Measurements from ENCODE around the gene FBXO44. TPM values are rescaled to one million over a fixed set of nuclear protein-coding genes. Genes with fewer than 3 reads are reported as not detected.

Gene FBXO44
- total RNA-seq, 6 experiments from 2014 or later: 15.1 to 24.1 (median 18.9) TPM

DNA sequence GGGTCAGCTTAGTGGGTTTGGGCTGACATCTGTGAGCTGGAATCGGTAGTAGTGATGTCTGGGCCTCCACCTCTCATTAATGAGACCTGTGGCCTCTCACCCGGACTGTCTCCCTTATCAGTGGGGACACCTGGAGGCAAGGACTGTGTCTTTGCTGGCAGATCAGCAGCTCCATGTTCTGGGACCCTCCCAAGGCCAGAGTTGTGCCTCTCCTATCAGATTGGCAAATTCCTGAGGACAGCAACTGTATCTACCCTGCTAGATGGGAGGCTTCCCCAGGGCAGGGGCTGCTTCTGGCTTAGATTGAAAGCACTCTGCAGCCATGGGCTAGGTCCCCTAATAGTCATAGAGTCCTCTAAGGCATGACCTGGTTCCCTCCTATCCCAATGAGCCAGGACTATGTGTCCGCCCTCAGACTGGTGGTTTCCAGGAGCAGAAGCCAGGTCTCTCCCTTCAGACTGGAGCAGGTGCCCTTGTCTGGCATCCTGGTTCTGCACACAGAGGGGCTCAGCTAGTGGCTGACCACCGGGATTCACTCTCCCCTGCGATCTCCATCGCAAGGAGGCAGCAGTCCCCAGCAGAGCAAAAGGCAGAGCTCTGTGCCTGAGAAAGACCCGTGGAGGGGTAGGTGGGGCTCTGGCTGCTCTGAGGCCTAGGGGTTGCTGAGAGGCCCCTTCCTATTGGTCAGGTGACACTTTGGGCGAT is 42.7 kb downstream of the FBXO44 start:
- peaks cover 17% of the 10 kb centered on the region for H3K4me1 Mint-ChIP-seq (ENCODE audit: low read depth)
- no peaks in the 10 kb centered on the region for H3K9me3 Mint-ChIP-seq

DNA sequence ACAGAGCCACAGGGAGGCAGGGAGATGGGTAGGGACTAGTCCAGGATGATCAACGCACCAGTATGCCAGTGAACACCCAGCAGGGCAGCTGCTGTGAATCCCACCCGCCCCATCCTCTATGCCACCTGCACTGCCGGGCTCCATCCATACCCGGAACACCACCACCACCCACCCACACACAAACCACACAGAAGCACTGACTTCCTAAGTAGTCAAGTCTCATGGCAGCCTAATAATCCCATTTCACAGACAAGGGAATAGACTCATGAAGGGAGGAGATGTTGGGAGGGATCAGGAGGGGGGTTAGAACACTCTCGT is 43.2 kb downstream of the FBXO44 start:
- H3K27ac Mint-ChIP-seq: no peak overlapping the region
- H3K36me3 Mint-ChIP-seq (ENCODE audit: low read depth): no peaks in the 10 kb centered on the region
- H3K9me3 Mint-ChIP-seq: no peaks in the 10 kb centered on the region
- H3K4me3 Mint-ChIP-seq: no peak overlapping the region
- H3K4me1 Mint-ChIP-seq (ENCODE audit: low read depth): peaks cover 12% of the 10 kb centered on the region
- TF ChIP-seq, protein P1, sequence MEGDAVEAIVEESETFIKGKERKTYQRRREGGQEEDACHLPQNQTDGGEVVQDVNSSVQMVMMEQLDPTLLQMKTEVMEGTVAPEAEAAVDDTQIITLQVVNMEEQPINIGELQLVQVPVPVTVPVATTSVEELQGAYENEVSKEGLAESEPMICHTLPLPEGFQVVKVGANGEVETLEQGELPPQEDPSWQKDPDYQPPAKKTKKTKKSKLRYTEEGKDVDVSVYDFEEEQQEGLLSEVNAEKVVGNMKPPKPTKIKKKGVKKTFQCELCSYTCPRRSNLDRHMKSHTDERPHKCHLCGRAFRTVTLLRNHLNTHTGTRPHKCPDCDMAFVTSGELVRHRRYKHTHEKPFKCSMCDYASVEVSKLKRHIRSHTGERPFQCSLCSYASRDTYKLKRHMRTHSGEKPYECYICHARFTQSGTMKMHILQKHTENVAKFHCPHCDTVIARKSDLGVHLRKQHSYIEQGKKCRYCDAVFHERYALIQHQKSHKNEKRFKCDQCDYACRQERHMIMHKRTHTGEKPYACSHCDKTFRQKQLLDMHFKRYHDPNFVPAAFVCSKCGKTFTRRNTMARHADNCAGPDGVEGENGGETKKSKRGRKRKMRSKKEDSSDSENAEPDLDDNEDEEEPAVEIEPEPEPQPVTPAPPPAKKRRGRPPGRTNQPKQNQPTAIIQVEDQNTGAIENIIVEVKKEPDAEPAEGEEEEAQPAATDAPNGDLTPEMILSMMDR (IDR thresholded peaks at IDR 0.05): no peak
- no peak for DNase-seq
- H3K27me3 Mint-ChIP-seq (ENCODE audit: insufficient read depth): peaks cover 20% of the 10 kb centered on the region

More for the DNA sequence above, 42.7 kb downstream of the FBXO44 start:
- H3K36me3 Mint-ChIP-seq (ENCODE audit: low read depth): no peaks in the 10 kb centered on the region
- DNase-seq: no peak
- no peak overlapping the region for H3K4me3 Mint-ChIP-seq
- no peak overlapping the region for H3K27ac Mint-ChIP-seq
- H3K27me3 Mint-ChIP-seq (ENCODE audit: insufficient read depth): peaks cover 24% of the 10 kb centered on the region
- TF ChIP-seq, protein P1 (IDR thresholded peaks at IDR 0.05): no peak

DNA sequence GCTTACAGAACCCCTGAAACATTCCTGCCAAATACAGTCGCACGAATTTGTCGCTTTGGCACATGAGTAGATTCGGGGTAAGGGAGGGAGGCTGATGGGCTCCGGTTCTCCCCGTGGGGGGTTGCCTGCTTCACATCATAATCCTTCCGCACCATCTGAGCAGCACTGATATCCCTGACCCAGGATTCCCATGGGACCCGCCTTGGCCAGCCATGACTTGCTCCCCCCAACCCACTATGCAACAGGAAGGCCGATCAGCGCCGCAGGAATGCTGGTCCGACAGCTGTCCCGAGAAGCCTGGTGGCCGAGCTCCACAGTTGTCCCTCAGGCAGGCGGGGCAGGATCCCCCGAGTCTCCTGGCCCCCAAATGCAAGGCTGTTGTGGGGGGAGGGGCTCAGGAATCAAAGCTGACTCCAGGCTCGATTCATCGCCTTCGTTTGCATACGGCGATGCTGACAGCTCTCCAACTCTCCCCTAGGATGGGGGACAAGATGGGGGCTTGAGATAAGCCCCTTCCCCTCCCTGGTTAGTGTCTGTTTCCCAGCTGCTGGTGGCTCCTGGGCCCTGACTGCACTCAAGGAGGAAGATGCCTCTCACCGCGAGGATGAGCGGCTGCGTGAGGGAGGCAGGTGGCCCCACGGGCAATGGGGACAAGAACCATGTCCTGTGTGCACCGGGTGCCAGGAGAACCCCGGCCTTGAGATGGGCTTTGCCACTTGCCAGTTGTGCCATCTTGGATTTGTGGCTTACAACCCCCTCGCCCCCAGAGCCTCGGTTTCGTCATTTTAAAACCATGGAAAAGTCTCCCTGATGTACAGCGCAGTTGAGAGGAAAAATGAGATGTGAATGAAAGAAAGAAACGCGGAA is 46.2 kb downstream of the FBXO44 start:
- Mint-ChIP-seq H3K27me3 (ENCODE audit: insufficient read depth) (peaks cover 32% of the 10 kb centered on the region), H3K27ac (no peak overlapping the region), H3K36me3 (ENCODE audit: low read depth) (no peaks in the 10 kb centered on the region), H3K9me3 (no peaks in the 10 kb centered on the region), H3K4me1 (ENCODE audit: low read depth) (no peaks in the 10 kb centered on the region), H3K4me3 (no peak overlapping the region)
- no peak for DNase-seq
- TF ChIP-seq, protein P1 (IDR thresholded peaks at IDR 0.05): no peak

DNA sequence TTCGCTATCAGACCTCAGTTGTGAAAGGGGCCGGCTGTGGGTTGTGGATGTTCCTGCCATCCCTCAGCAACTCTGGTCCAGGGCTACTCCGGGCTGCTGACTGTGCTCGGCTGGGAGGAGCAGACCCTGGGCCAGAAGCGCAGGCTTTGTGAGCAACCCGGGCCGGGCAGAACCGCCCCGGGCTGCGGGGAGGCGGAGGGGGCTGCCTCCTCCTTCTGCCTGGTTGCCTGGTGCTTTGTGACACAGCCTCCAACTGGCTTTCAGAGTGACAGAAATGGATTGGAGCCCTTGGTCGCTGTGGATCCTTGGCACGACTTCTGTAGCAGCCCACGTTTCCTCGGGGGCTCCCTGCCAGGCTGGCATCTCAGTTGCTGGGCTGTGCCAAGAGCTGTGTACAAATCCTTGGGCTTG is 46.9 kb downstream of the FBXO44 start:
- no peak for DNase-seq
- Mint-ChIP-seq H3K36me3 (ENCODE audit: low read depth) (no peaks in the 10 kb centered on the region), H3K9me3 (no peaks in the 10 kb centered on the region), H3K4me3 (no peak overlapping the region), H3K4me1 (ENCODE audit: low read depth) (no peaks in the 10 kb centered on the region), H3K27ac (no peak overlapping the region), H3K27me3 (ENCODE audit: insufficient read depth) (peaks cover 28% of the 10 kb centered on the region)
- TF ChIP-seq, protein P1 (IDR thresholded peaks at IDR 0.05): no peak

DNA sequence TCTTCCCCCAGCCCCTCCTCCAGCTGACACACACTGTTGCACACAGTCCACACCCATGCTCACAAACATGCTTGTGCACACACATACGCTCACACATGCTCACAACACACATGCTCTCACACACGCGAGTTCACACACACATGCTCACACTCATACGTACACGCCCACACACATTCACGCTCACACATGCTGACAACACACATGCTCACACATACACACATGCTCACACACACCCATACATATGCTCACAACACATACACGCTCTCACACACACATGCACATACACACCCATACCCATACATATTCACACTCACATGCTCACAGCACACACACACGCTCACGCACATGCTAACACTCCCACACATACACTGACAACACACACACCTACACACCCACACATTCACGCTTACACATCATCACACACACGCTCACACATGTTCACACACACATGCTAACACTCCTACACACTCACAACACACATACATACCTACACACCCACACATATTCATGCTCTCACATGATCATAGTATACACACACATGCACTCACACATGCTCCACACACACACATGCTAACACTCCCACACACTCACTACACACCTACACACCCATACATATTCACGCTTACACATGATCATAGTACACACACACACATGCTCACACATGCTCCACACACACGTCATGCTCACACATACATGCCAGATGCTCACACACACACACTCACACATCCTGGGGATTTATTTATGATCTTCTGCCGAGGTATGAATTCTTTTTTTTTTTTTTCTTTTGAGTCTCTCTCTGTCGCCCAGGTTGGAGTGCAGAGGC is 47.5 kb downstream of the FBXO44 start:
- H3K4me3 Mint-ChIP-seq: no peak overlapping the region
- no peaks in the 10 kb centered on the region for H3K9me3 Mint-ChIP-seq
- no peaks in the 10 kb centered on the region for H3K36me3 Mint-ChIP-seq (ENCODE audit: low read depth)
- DNase-seq: no peak
- H3K4me1 Mint-ChIP-seq (ENCODE audit: low read depth): no peaks in the 10 kb centered on the region
- TF ChIP-seq, protein P1 (IDR thresholded peaks at IDR 0.05): no peak
- peaks cover 27% of the 10 kb centered on the region for H3K27me3 Mint-ChIP-seq (ENCODE audit: insufficient read depth)
- no peak overlapping the region for H3K27ac Mint-ChIP-seq

Measured in HFFc6 (cell line).